Smooth muscle cell (in vitro differentiated cells): ENCODE data around the gene SNRNP35. TPM values are rescaled to one million over a fixed set of nuclear protein-coding genes. Genes with fewer than 3 reads are reported as not detected.
"Not testable (repeated sequence)": the region's sequence is repeated elsewhere in the genome, so short reads cannot be mapped to it uniquely, and the experiment has no call there.

Experiments used
- DNase-seq: peaks from one replicate; lab custom pipeline; 2025; ENCODE audit not compliant: unreplicated experiment; lab: John Stamatoyannopoulos, UW
- H2AFZ ChIP-seq: fragments of 200-600 bp; sonication (generic); 2 replicates; pipeline ENCODE4 v1.6.0; 2016; ENCODE audit warnings: antibody characterized with exemption, low read depth, mild to moderate bottlenecking
- H3F3A ChIP-seq: fragments of 200-600 bp; sonication (generic); 2 replicates; pipeline ENCODE4 v1.6.0; 2017; ENCODE audit warnings: antibody characterized with exemption, low read depth
- H3K27ac ChIP-seq: fragments of 200-600 bp; sonication (generic); 2 replicates; pipeline ENCODE4 v1.5.1; 2016; ENCODE audit warnings: low read depth, mild to moderate bottlenecking
- H3K27me3 ChIP-seq: fragments of 200-600 bp; sonication (generic); 2 replicates; pipeline ENCODE4 v1.6.1; 2016; ENCODE audit warnings: low read depth, mild to moderate bottlenecking
- H3K36me3 ChIP-seq: fragments of 200-600 bp; sonication (generic); 2 replicates; pipeline ENCODE4 v1.5.1; 2016; ENCODE audit warnings: low read depth
- H3K4me1 ChIP-seq: fragments of 200-600 bp; sonication (generic); 2 replicates; pipeline ENCODE4 v1.5.1; 2016; ENCODE audit warnings: low read depth
- H3K4me2 ChIP-seq: fragments of 200-600 bp; sonication (generic); 2 replicates; pipeline ENCODE4 v1.6.0; 2016; ENCODE audit warnings: mild to moderate bottlenecking
- H3K4me3 ChIP-seq: fragments of 200-600 bp; sonication (generic); 2 replicates; pipeline ENCODE4 v1.5.1; 2016; ENCODE audit warnings: mild to moderate bottlenecking
- H3K79me2 ChIP-seq: fragments of 200-600 bp; sonication (generic); 2 replicates; pipeline ENCODE4 v1.6.0; 2016; ENCODE audit warnings: low read depth, mild to moderate bottlenecking
- H3K9ac ChIP-seq: fragments of 200-600 bp; sonication (generic); 2 replicates; pipeline ENCODE4 v1.6.0; 2016; ENCODE audit warnings: low read depth
- H3K9me3 ChIP-seq: fragments of 200-600 bp; sonication (generic); replicated peaks from 2 replicates; pipeline ENCODE4 v1.5.1; 2016; ENCODE audit warnings: low read depth
- H4K20me1 ChIP-seq: fragments of 200-600 bp; sonication (generic); 2 replicates; pipeline ENCODE4 v1.6.0; 2016; ENCODE audit warnings: low read depth
- WGBS: methylation state at CpG from one replicate; pipeline ENCODE4 v1.1.7; 2016; ENCODE audit warnings: low lambda C conversion rate; 5-methylcytosine and 5-hydroxymethylcytosine counted together
- polyA plus RNA-seq: library from polyadenylated mRNA; unstranded; fragments of >200 nt; fragmentation: Nextera tagmentation; extraction: Ambion mirVana; gene quantifications from 2 replicates; pipeline ENCODE4 v1.2.1, GENCODE V29; 2016
- total RNA-seq: library from RNA; depleted of rRNA; stranded (reverse); fragments of >200 nt; gene quantifications from 2 replicates; pipeline ENCODE4 v1.2.3, GENCODE V29; 2014
- TF ChIP-seq, protein P1 (sequence below): fragments of 200-600 bp; sonication (generic); IDR thresholded peaks from 2 replicates; pipeline ENCODE4 v1.5.1; 2017; ENCODE audit warnings: borderline replicate concordance, mild to moderate bottlenecking, antibody characterized with exemption; ENCODE audit not compliant: insufficient read depth, poor library complexity, severe bottlenecking

The SNRNP35 gene
- total and polyA plus RNA-seq, 2 experiments from 2014 or later, result 3.8 to 21.7 TPM

GRCh38 chr12:123449856-123450255 is 8.1 kb upstream of the SNRNP35 start:
- no peaks in the 10 kb centered on the region for H3F3A ChIP-seq
- no peaks in the 10 kb centered on the region for H3K79me2 ChIP-seq
- H3K4me2 ChIP-seq, result no peak overlapping the region
- no peak overlapping the region for H3K4me3 ChIP-seq
- 91% methylated on average over 4 of the region's 4 CpGs for WGBS
- no peak overlapping the region for H3K9ac ChIP-seq
- DNase-seq, result no peak
- H3K9me3 ChIP-seq, result no peaks in the 10 kb centered on the region
- H3K27me3 ChIP-seq, result no peaks in the 10 kb centered on the region
- H3K36me3 ChIP-seq, result no peaks in the 10 kb centered on the region
- no peaks in the 10 kb centered on the region for H4K20me1 ChIP-seq
- H3K4me1 ChIP-seq, result no peaks in the 10 kb centered on the region
- H3K27ac ChIP-seq, result no peak overlapping the region
- TF ChIP-seq, protein P1, sequence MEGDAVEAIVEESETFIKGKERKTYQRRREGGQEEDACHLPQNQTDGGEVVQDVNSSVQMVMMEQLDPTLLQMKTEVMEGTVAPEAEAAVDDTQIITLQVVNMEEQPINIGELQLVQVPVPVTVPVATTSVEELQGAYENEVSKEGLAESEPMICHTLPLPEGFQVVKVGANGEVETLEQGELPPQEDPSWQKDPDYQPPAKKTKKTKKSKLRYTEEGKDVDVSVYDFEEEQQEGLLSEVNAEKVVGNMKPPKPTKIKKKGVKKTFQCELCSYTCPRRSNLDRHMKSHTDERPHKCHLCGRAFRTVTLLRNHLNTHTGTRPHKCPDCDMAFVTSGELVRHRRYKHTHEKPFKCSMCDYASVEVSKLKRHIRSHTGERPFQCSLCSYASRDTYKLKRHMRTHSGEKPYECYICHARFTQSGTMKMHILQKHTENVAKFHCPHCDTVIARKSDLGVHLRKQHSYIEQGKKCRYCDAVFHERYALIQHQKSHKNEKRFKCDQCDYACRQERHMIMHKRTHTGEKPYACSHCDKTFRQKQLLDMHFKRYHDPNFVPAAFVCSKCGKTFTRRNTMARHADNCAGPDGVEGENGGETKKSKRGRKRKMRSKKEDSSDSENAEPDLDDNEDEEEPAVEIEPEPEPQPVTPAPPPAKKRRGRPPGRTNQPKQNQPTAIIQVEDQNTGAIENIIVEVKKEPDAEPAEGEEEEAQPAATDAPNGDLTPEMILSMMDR, result no peak
- no peak overlapping the region for H2AFZ ChIP-seq

- no peak for DNase-seq
- H3F3A ChIP-seq, result no peaks in the 10 kb centered on the region
- no peak overlapping the region for H3K27ac ChIP-seq
- no peaks in the 10 kb centered on the region for H3K79me2 ChIP-seq
- H3K9me3 ChIP-seq, result no peaks in the 10 kb centered on the region
- no peak overlapping the region for H3K4me2 ChIP-seq
- H4K20me1 ChIP-seq, result no peaks in the 10 kb centered on the region
- no peaks in the 10 kb centered on the region for H3K4me1 ChIP-seq
- H3K36me3 ChIP-seq, result no peaks in the 10 kb centered on the region
- no peak overlapping the region for H3K9ac ChIP-seq
- H3K27me3 ChIP-seq, result no peaks in the 10 kb centered on the region
- no peak overlapping the region for H3K4me3 ChIP-seq
- TF ChIP-seq, protein P1, result no peak
- no peak overlapping the region for H2AFZ ChIP-seq
- 95% methylated on average over 9 of the region's 9 CpGs for whole genome bisulfite sequencing
These were observed 7.3 kb upstream of the SNRNP35 start for GRCh38 chr12:123450636-123451035.

DNA sequence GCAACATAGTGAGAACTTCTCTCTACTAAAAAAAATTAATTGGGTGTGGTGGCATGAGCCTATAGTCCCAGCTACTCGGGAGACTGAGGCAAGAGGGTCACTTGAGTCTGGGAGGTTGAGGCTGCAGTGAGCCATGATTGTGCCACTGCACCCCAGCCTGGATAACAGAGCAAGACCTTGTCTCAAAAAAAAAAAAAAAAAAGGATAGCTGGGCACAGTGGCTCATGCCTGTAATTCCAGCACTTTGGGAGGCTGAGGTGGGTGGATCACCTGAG is 5.7 kb upstream of the SNRNP35 start:
- not testable (repeated sequence) for H2AFZ ChIP-seq, H3F3A ChIP-seq, H3K9me3 ChIP-seq, DNase-seq, H3K27me3 ChIP-seq, H3K9ac ChIP-seq, H3K79me2 ChIP-seq, H3K27ac ChIP-seq, H4K20me1 ChIP-seq, H3K4me2 ChIP-seq, H3K4me1 ChIP-seq, H3K36me3 ChIP-seq, H3K4me3 ChIP-seq
- WGBS, result 30% methylated on average over 1 of the region's 1 CpG

GRCh38 chr12:123453165-123453564 is 4.8 kb upstream of the SNRNP35 start:
- Histone ChIP-seq H3K27me3 (no peaks in the 10 kb centered on the region), H3K4me1 (no peaks in the 10 kb centered on the region), H3K9ac (no peak overlapping the region), H3K4me2 (no peak overlapping the region), H3K36me3 (no peaks in the 10 kb centered on the region), H3K79me2 (no peaks in the 10 kb centered on the region), H2AFZ (no peak overlapping the region), H3F3A (no peaks in the 10 kb centered on the region), H3K4me3 (no peak overlapping the region), H3K9me3 (no peaks in the 10 kb centered on the region), H4K20me1 (no peaks in the 10 kb centered on the region), H3K27ac (no peak overlapping the region)
- DNase-seq, result no peak
- WGBS, result 85% methylated on average over 3 of the region's 3 CpGs
- TF ChIP-seq, protein P1, result no peak

DNA sequence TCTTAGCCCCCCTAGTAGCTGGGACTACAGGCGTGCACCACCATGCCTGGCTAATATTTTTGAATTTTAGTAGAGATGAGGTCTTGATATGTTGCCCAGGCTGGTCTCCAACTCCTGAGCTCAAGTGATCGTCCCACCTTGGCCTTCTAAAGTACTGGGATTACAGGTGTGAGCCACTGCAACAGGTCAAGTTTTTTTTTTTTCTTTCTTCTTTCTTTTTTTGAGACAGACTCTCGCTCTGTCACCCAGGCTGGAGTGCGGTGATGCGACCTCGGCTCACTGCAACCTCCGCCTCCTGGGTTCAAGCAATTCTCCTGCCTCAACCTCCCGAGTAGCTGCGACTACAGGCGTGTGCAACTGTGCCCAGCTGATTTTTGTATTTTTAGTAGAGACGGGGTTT is 5.2 kb downstream of the SNRNP35 start:
- not testable (repeated sequence) for H2AFZ ChIP-seq, H3K4me1 ChIP-seq, H3K9me3 ChIP-seq, H3K36me3 ChIP-seq, DNase-seq, H3F3A ChIP-seq, H3K27me3 ChIP-seq, H3K4me3 ChIP-seq, H3K27ac ChIP-seq, H3K4me2 ChIP-seq, H3K9ac ChIP-seq
- peaks cover 20% of the 10 kb centered on the region for H4K20me1 ChIP-seq
- WGBS, result 98% methylated on average over 10 of the region's 11 CpGs
- H3K79me2 ChIP-seq, result peaks cover 19% of the 10 kb centered on the region
